ENCODE data around the gene SPP1. TPM values are rescaled to one million over a fixed set of nuclear protein-coding genes. Genes with fewer than 3 reads are reported as not detected.

Gene SPP1
- total and polyA plus RNA-seq, 9 of the 15 experiments (the other 6 are each of a cell fraction or from before 2014, with no cell fraction given) = 0.10 to 0.64 TPM; not detected in 7

DNA sequence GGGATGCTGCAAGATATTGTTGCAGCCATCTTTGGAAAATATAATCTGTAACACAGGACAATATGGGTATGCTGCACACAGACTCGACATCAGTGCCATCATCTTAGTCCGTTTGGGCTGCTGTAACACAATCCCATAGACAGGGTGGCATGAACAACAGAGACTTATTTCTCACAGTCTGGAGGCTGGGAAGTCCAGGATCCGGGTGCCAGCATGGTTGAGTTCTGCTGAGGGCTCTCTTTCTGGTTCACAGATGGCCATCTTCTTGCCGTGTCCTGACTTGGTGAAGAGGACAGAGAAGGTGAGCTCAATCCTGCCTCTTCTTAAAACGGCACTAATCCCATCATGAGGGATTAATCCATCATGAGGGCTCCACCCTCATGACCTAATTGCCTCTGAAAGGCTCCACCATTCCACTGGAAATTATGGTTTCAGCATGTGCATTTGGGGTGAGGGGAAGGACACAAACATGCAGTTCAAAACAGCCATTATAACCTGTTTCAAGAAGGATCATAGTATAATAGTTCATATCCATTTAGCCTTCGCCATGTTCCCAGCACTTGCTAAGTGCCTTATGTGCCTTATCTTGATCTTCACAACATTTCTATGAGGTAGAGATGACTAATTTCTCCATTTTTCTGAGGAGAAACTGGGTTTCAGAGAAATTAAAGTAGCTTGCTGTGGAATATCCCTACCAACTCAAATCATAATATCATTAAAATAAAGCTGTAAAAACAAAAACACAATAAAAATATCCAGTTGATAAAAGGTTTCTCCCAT, 27.9 kb upstream of the SPP1 start (continued):
- no peak for TF ChIP-seq PATZ1 (CRISPR knock-in tag; IDR thresholded peaks at IDR 0.05; ENCODE audit: borderline replicate concordance)
- no peak for TF ChIP-seq MYC (IDR thresholded peaks at IDR 0.05; ENCODE audit: low read depth, low read length)
- no peak for TF ChIP-seq MYC (CRISPR knock-in tag; IDR thresholded peaks at IDR 0.05; ENCODE audit: borderline replicate concordance, low read depth)
- no peak for TF ChIP-seq TCF7L2 (IDR thresholded peaks at IDR 0.05; ENCODE audit: low read depth, low read length)
- no peak for TF ChIP-seq NFE2 (IDR thresholded peaks at IDR 0.05; ENCODE audit: low read depth)
- TF ChIP-seq ZNF766 (CRISPR knock-in tag; conservative IDR thresholded peaks at IDR 0.05) = no peak

GRCh38 chr4:87949961-87950360, 25.6 kb upstream of the SPP1 start:
- H3K4me1 ChIP-seq (replicated peaks in 1 of 2; ENCODE audit: control insufficient read depth in 2 of 2, insufficient read depth in 2 of 2, low read length in 2 of 2) = no peaks in the 10 kb centered on the region
- H3K9ac ChIP-seq (ENCODE audit: insufficient read depth in 1 of 2, low read depth in 2 of 2, low read length in 2 of 2) = no peak overlapping the region
- DNase-seq (ENCODE audit: extremely low read depth in 1 of 4, low spot score in 3 of 4) (no peak), FAIRE-seq (no peak), ATAC-seq (no peak)
- WGBS (ENCODE audit: insufficient coverage, low coverage, missing lambda C conversion rate) = 0% methylated on average over 1 of the region's 1 CpG
- H3K36me3 ChIP-seq (ENCODE audit: control insufficient read depth, insufficient read depth, low read length) = no peaks in the 10 kb centered on the region
- in situ Hi-C loops (cut with MboI) (no loop called here), intact Hi-C loops (cut with micrococcal nuclease) (no loop called here)
- H3K27ac ChIP-seq (ENCODE audit: extremely low read depth, low read depth, low read length) = no peak overlapping the region
- H3K4me2 ChIP-seq (ENCODE audit: insufficient read depth, low read length) = no peak overlapping the region
- no TSS peak for BruUV-seq (replicated peaks)
- CTCF ChIA-PET (ENCODE audit: low intra/inter-chr PET ratio) = no interaction called here
- POLR2A ChIA-PET = no interaction called here
- H2AFZ ChIP-seq (ENCODE audit: low read depth, low read length) = no peak overlapping the region
- H3K9me1 ChIP-seq (ENCODE audit: control insufficient read depth, insufficient read depth, low read length) = no peaks in the 10 kb centered on the region
- H3K79me2 ChIP-seq (ENCODE audit: control insufficient read depth, insufficient read depth, low read length) = no peaks in the 10 kb centered on the region
- peaks cover 3 to 5% of the 10 kb centered on the region in 2 experiments; a peak in 3 of 5 replicates for H3K27me3 ChIP-seq (ENCODE audit: control insufficient read depth in 2 of 2, insufficient read depth in 2 of 2, low read length in 2 of 2)
- no peaks in the 10 kb centered on the region for H3K9me3 ChIP-seq (replicated peaks; ENCODE audit: control insufficient read depth, insufficient read depth, low read depth, low read length)
- TF ChIP-seq PHF20 (IDR thresholded peaks at IDR 0.05; ENCODE audit: partially characterized antibody) = no peak
- no peak for TF ChIP-seq E2F3 (CRISPR knock-in tag; IDR thresholded peaks at IDR 0.05)
- no peak for TF ChIP-seq ZC3H11A (IDR thresholded peaks at IDR 0.05; ENCODE audit: low read depth, low read length)
- TF ChIP-seq, protein P1, sequence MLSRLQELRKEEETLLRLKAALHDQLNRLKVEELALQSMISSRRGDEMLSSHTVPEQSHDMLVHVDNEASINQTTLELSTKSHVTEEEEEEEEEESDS (CRISPR knock-in tag; IDR thresholded peaks at IDR 0.05) = no peak
- no peak for TF ChIP-seq RERE (CRISPR knock-in tag; IDR thresholded peaks at IDR 0.05; ENCODE audit: borderline replicate concordance)
- no peak overlapping the region for H3K4me3 ChIP-seq
- no peaks in the 10 kb centered on the region for H4K20me1 ChIP-seq (replicated peaks; ENCODE audit: control insufficient read depth, insufficient read depth, low read length)

All from K562 (cell line).